ENCODE results near the gene KRT40. TPM values are rescaled to one million over a fixed set of nuclear protein-coding genes. Genes with fewer than 3 reads are reported as not detected.
A peak's percentile ranks its signal among the peaks of the same experiment; 100 is the strongest.

KRT40 gene
- total and polyA plus RNA-seq, 2 of the 4 experiments (the other 2 are of a cell fraction), result not detected

- Histone ChIP-seq H3K27me3 (ENCODE audit: control insufficient read depth, insufficient read depth, low read length) (no peaks in the 10 kb centered on the region), H3K9ac (ENCODE audit: low read depth, low read length) (no peak overlapping the region), H4K20me1 (ENCODE audit: insufficient read depth, low read length) (no peaks in the 10 kb centered on the region), H3K4me1 (ENCODE audit: control insufficient read depth, insufficient read depth, low read length) (peaks cover 9% of the 10 kb centered on the region), H4K5ac (ENCODE audit: low read depth, low read length) (no peak overlapping the region; the same call in 1 of the 2 replicates), H3K18ac (ENCODE audit: low read depth, low read length) (no peak overlapping the region; the same call in 1 of the 2 replicates), H2AK9ac (replicated peaks; ENCODE audit: low read depth, low read length, poor library complexity) (no peak overlapping the region), H2BK5ac (ENCODE audit: low read depth, low read length, poor library complexity, severe bottlenecking) (peak overlapping the region; percentile 14), H3K56ac (ENCODE audit: extremely low read depth, insufficient read depth, low read length) (no peak overlapping the region), H2BK15ac (ENCODE audit: low read depth, low read length) (no peak overlapping the region; the same call in 2 of the 3 replicates), H3K4me2 (ENCODE audit: low read depth, low read length) (no peak overlapping the region), H2AK5ac (ENCODE audit: low read depth, low read length) (no peak overlapping the region), H3K23ac (ENCODE audit: low read depth, low read length) (no peak overlapping the region), H3K9me1 (ENCODE audit: insufficient read depth, low read length) (peaks cover 7% of the 10 kb centered on the region), H4K8ac (ENCODE audit: low read depth in 2 of 2, low read length in 2 of 2) (peak overlapping the region; percentile 10 to 24; a peak in 1 of 4 replicates), H4K91ac (ENCODE audit: insufficient read depth, low read depth, low read length) (no peak overlapping the region), H3K9me3 (ENCODE audit: control insufficient read depth, insufficient read depth, low read length) (no peaks in the 10 kb centered on the region; the same call in 1 of the 2 replicates), H3K4me3 (ENCODE audit: insufficient read depth, low read depth, low read length) (no peak overlapping the region), H3K27ac (ENCODE audit: insufficient read depth, low read length) (no peak overlapping the region), H3K14ac (replicated peaks; ENCODE audit: low read depth, low read length) (no peak overlapping the region; the same call in 1 of the 2 replicates), H2BK20ac (ENCODE audit: low read depth, low read length) (peak overlapping the region; percentile 13; the same call in 1 of the 2 replicates), H2AFZ (replicated peaks; ENCODE audit: low read length, poor library complexity) (no peak overlapping the region), H3K36me3 (ENCODE audit: control insufficient read depth, insufficient read depth, low read length) (no peaks in the 10 kb centered on the region), H3K4ac (ENCODE audit: low read depth, low read length) (0 out of 2 replicates have a peak overlapping the region, but pooled peaks have one; percentile 3), H2BK120ac (ENCODE audit: low read depth, low read length) (0 out of 2 replicates have a peak overlapping the region, but pooled peaks have one; percentile 3), H3K79me1 (ENCODE audit: low read depth in 1 of 2, low read length in 2 of 2) (no peaks in the 10 kb centered on the region)
- intact Hi-C loops (cut with micrococcal nuclease), result no loop called here
- in situ Hi-C loops (cut with MboI; ENCODE audit: low sequenced_read_pairs), result no loop called here
- WGBS, 2 experiments (ENCODE audit: extremely low coverage in 2 of 2, insufficient read length in 1 of 2), result 100% methylated on average over 2 of the region's 3 CpGs; no CpG with 5 or more reads in 1 of the 2 experiments
- dilution Hi-C loops (cut with HindIII; ENCODE audit: low sequenced_read_pairs, unreplicated experiment), result no loop called here
- ATAC-seq (ENCODE audit: low read depth) (no peak), DNase-seq (peak; percentile 14)
- TF ChIP-seq CHD1 (IDR thresholded peaks at IDR 0.05; ENCODE audit: low read depth, low read length) (no peak), MAZ (IDR thresholded peaks at IDR 0.05; ENCODE audit: borderline replicate concordance, low read depth, low read length) (no peak), POLR2A (IDR thresholded peaks at IDR 0.05; ENCODE audit: low read depth, low read length) (no peak), RFX5 (IDR thresholded peaks at IDR 0.05; ENCODE audit: low read depth, low read length) (no peak), MXI1 (IDR thresholded peaks at IDR 0.05; ENCODE audit: borderline replicate concordance, low read depth, low read length) (no peak), BHLHE40 (IDR thresholded peaks at IDR 0.05; ENCODE audit: low read depth, low read length) (no peak), RCOR1 (IDR thresholded peaks at IDR 0.05; ENCODE audit: insufficient replicate concordance, low read length) (no peak), CEBPB (IDR thresholded peaks at IDR 0.05; ENCODE audit: low read depth, low read length) (no peak), USF2 (IDR thresholded peaks at IDR 0.05; ENCODE audit: low read depth, low read length) (no peak), FOS (IDR thresholded peaks at IDR 0.05; ENCODE audit: low read depth, low read length) (no peak), RAD21 (IDR thresholded peaks at IDR 0.05; ENCODE audit: low read length) (no peak)
- TF ChIP-seq, protein P1, sequence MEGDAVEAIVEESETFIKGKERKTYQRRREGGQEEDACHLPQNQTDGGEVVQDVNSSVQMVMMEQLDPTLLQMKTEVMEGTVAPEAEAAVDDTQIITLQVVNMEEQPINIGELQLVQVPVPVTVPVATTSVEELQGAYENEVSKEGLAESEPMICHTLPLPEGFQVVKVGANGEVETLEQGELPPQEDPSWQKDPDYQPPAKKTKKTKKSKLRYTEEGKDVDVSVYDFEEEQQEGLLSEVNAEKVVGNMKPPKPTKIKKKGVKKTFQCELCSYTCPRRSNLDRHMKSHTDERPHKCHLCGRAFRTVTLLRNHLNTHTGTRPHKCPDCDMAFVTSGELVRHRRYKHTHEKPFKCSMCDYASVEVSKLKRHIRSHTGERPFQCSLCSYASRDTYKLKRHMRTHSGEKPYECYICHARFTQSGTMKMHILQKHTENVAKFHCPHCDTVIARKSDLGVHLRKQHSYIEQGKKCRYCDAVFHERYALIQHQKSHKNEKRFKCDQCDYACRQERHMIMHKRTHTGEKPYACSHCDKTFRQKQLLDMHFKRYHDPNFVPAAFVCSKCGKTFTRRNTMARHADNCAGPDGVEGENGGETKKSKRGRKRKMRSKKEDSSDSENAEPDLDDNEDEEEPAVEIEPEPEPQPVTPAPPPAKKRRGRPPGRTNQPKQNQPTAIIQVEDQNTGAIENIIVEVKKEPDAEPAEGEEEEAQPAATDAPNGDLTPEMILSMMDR (conservative IDR thresholded peaks at IDR 0.05; ENCODE audit: low read depth, low read length), result no peak
- TF ChIP-seq, protein P2, sequence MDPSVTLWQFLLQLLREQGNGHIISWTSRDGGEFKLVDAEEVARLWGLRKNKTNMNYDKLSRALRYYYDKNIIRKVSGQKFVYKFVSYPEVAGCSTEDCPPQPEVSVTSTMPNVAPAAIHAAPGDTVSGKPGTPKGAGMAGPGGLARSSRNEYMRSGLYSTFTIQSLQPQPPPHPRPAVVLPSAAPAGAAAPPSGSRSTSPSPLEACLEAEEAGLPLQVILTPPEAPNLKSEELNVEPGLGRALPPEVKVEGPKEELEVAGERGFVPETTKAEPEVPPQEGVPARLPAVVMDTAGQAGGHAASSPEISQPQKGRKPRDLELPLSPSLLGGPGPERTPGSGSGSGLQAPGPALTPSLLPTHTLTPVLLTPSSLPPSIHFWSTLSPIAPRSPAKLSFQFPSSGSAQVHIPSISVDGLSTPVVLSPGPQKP (IDR thresholded peaks at IDR 0.05; ENCODE audit: borderline replicate concordance, low read depth, low read length), result no peak
- ChIA-PET CTCF (interaction anchor here (1.3 kb wide), 1 partner anchor 44 kb away, joined by 3 read pairs; no protein-coding TSS in a partner anchor), POLR2A (ENCODE audit: unreplicated experiment) (no interaction called here)
- no TSS peak for BruUV-seq (replicated peaks)
Observed at GRCh38 chr17:41024697-41025096, 40.6 kb upstream of the KRT40 start.

Measured in IMR-90 (cell line).